CD4-positive, alpha-beta T cell treated with Interleukin-15 for 1 hour (primary cell): ENCODE results near the gene TNFAIP8L1.

ENCODE experiments used
- DNase-seq: peaks from one replicate; pipeline ENCODE4 v3.0.0-alpha.2; 2020

Gene TNFAIP8L1

DNA sequence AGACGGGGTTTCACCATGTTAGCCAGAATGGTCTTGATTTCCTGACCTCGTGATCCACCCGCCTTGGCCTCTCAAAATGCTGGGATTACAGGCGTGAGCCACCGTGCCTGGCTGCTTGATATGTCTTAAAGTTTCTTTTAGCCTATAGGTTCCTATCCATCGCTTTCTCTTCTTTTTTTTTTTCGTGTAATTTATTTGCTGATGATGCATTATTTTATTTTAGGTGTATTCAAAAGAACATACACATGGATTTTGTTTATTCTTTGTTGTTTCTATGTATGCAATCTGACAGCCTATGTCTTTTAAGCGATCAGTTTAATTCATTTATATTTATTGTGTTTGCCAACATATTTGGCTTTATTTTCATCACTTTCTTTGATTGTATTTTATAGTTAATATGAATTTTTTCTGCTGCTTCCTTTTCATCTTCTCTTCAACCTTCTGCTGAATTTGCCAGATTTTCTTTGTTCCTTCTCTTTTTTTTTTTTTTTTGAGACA, 26.0 kb upstream of the TNFAIP8L1 start:
- DNase-seq, result no peak

DNA sequence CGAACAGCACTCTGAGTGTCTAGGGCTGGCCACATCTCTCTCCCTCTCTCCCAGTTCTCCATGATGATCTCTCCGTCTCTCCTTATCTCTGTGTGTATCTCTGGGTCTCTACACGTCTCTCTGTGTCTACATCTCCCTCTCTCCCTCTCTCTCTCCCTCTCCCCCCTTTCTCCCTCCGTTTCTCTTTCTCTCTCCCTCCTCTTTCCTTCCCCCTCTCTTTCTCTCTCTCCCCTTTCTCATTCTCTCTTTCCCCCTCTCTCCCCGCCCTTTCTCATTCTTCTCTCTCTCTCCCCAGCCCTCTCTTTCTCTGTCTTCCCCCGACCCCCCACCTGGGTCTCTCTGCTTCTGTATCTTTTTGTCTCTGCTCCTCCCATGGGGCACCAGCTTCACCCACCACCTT, 21.3 kb upstream of the TNFAIP8L1 start:
- DNase-seq, result no peak

DNA sequence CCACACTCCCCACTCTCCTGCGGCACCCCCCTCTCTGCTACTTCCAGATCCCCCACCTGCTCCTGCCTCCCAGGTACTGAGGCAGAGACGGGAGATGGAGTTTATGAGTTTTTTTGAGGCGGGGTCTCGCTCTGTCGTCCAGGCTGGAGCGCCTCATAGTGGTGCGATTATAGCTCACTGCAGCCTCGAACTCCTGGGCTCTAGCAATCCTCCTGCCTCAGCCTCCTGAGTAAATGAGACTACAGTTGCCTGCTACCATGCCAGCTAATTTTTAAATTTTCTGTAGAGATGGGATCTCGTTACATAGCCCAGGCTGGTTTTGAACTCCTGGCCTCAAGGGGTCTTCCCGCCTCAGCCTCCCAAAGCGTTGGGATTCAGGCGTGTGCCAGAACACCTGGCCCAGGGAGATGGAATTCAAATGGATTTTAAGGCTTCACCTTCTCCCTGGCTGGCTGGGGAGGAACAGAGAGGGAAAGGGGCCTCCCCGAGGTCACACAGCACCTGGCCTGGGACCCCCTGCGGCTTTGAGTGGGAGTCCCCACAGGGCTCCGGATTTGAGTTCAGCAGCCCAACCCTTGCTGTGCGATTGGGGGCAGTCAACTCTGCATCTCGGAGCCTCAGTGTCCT, 19.5 kb upstream of the TNFAIP8L1 start:
- no peak for DNase-seq

DNA sequence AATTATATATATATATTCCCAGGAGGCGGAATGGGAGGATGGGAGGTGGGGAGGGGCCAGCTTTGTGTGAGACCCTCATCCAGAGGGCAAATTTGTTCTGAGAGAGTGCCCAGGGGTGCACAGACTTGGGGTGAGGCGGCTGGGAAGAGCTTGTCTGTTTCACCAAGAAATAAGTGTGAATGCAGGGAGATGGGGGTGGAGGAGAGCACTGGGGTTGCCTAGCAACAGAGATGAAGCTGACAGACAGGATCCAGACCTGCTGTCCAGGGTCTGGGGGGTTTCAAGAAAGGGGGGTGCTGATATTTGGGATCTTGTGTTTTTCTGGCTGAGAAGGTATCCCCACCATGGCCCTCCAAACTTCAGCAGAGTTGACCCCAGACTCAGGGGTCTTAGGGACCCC, 18.6 kb upstream of the TNFAIP8L1 start:
- DNase-seq, result no peak

DNA sequence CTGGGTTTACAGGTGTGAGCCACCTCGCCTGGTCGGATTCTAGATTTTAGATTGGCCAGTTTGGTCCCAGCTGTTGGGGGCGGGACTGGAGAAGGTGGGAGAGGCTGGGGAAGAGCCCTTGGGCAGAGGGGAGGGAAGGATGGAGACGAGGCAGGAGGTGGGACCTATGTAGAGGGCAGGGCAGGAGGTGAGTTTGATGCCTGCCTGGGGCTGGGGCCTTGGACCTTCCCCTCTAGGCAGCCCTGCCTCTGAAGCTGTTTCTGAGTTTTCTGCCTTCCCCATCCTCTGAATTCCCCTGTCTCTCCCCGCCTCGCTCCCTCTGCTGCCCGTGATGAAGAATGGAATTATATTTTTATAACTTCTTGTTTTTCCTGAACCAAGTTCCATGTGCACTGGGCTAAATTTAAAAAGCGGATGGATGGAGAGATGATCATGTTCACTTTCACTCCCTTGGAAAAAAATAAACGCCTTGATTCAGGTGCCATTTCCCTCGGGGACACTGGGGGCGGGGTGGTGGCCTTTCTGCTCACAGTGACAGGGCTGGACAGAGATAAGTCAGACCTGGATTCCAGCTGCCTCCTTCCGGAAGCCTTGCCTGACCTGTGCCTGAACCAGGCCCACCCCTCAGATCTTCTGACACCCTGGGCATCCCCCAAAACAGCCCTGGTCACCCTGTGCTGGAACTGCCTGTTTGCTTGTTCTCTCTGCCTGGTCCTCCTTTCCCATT, 16.5 kb upstream of the TNFAIP8L1 start:
- DNase-seq, result no peak

DNA sequence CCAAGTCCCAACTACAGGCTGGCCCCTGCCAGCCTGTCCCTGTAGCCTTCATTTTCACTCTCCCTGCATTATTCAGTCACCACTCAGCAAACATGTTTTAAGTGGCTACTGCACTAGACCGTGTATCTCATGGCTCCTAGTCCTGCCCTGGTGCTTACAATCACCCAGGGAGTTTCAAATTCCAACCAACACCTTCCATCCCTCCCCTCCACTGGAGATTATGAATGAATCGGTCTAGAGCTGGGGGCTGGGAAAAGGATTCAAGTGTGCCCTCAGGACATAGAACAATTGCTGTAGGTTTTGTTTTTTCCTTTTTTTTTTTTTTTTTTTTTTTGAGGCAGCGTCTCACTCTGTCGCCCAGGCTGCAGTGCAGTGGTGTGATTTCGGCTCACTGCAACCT, 15.0 kb upstream of the TNFAIP8L1 start:
- DNase-seq, result no peak

DNA sequence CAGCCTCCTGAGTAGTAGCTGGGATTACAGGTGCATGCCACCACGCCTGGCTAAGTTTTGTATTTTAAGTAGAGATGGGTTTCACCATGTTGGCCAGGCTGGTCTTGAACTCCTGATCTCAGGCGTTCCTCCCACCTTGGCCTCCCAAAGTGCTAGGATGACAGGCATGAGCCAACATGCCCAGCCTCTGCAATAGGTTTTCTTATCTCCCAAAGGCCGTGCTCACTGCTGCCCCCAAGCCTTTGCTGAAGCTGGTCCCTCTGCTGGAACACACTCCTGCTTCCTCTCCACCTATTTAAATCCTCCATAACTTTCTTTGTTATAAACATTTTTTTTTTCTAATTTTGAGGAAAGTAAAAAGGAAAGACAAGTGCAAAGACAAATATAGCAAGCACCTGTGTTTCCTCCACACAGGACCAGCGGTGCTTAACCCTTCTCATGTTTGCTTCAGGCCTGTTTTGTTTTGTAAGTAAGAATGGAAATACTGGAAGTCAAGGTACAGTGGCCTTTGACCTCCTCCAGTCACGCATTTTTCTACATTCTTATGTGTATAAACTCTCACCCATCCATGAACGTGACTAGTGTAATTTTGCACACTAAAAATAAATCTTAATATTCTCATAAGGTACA, 14.5 kb upstream of the TNFAIP8L1 start:
- DNase-seq, result no peak

DNA sequence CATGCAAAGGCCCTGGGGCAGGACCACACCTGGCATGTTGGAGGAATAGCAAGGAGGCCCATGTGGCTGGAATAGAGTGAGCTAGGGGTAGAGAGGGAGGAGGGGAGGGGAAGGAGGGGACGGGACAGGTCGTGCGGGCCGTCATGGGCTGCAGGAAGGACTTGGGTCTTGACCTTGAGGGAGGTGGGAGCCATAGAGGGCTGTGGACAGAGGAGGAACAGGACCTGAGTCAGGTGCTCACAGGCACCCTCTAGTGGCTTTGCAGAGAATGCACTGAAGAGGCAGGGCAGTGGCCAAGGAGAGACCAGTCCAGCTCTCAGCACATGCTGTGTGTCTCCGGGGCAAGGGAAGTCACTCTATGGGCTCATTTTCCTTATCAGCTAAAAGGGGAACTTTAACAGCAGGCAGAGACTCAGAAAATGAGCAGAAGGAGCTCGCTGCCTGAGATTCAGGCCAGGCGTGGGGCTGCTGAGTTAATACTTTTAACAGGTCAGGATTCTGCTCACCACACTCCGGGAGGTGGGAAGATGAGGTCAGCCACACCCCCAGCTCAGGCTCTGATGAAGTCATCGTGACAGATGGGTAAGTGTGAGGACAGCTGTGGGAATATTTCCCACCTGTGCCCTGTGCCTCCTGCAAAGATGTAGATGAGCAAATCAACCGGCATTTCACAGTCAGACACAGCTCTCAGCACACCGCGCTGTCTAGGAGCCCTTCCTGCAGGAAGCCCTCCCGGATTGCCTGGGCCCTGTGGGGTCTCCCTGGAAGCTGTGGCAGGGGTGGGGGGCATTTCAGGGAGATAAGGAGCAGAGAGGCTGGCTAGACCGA, 6.0 kb upstream of the TNFAIP8L1 start:
- peak; percentile 80 for DNase-seq

DNA sequence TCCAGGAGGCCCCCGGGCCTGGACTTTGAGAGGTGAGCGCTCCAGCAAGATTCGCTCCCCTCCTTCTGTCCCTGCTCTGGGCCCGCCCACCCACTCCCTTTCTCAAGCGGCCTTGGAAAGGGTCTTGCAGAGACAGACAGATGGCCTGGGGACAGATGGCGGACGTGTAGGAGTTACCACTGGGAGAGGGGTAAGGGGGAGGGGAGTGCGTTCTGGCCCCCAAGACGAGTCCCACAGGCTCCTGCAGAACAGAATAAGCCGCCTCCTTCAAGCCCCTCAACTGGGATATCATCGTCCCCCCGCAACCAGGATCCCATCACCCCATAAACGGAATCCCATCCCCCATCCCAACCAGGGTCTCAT, 3.6 kb upstream of the TNFAIP8L1 start:
- no peak for DNase-seq

DNA sequence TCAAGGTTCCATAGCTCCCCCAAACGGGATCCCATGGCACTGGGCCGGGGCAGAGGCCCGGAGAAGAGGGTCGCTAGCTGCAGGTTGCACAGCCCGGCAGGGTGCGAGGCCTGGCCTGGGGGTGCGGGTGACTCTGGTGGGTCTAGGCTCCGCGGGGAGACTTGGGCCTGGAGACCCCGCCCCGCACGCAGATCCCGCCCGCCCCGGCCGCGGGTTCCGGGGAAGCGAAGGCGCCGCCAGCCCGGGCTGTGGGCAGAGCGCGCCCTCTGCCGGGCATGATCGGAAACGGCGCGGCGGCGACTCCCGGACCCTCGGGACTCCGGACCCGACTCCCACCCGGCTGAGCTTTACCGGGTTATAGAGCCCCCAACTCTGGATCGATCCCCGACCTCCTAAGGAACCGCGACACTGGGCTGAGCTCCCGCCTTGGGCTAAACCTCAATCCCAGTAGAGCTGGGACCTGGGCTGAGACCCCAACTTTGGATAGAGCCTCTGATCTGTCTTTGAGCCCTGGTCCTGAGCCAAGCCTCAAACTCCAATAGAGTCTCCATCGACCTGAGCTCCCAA, 3.1 kb upstream of the TNFAIP8L1 start:
- peak; percentile 68 for DNase-seq

DNA sequence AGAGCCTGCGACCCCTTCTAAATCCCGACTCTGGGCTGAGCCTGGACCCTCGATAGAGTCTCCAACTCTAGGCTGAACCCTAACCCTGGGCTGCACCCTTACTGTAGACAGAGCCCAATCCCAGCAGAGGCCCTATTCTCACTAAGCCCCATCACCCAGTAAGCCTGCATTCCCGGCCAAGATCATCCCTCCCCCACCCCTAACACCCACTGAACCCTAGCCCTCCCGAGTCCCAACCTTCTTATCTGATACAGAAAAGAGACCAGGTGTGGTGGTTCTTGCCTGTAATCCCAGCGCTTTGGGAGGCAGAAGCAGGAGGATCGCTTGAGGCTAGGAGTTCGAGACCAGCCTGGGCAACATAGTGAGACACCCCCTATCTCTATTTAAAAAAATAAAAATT, 2.6 kb upstream of the TNFAIP8L1 start:
- no peak for DNase-seq

DNA sequence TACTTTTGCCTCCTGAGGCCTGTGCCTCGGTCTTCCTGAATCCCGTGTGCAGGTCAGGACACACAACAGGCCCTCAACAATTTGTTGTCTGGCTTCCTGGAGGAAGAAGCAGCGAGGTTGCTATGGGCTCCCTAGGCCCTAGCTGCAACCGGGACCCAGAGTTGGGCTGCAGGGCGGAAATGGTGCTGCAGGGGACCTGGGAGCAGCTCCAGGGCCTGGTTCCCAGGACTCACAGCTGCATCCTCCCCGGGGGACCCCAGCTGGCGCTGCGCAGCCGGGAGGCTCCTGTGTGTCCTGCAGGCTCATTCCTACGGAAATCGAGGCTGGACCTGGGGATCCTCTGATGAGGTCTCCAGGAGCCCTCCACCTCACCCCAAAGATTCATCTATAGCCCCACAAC, 999 bp upstream of the TNFAIP8L1 start:
- DNase-seq, result no peak

DNA sequence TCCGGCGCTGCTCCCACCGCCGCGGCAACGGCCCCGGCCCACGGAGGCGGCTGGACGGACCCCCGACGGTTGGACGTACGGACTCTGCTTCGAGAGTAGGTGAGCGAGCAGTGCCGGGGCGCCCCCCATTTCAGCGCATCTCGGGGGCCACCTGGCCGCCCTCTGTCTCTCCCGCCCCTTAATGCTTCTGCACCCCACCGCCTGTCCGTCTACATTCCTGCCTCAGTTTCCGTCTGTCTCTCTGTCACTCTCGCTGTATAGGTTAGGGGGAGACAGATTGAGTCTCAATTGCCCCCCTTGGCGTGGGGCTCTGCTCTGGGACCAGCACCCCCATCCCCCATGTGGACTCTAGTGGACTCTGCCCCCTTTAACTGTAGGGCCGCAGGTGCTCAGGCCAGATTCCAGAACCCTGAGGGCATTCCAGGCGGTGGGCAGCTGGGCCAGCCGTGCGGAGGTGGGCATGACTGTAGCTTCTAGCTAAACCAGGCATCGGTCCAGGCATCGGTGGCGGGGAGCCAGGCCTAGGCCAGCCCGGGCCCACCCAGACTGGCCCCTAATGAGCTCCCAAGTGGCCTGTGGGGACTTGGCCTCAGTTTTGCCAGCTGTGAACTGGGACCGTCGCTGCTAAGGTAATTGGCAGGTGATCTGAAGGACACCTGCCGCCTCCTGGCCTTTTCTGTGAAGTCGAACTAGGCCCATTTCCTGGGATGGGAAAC, 373 bp downstream of the TNFAIP8L1 start:
- no peak for DNase-seq

DNA sequence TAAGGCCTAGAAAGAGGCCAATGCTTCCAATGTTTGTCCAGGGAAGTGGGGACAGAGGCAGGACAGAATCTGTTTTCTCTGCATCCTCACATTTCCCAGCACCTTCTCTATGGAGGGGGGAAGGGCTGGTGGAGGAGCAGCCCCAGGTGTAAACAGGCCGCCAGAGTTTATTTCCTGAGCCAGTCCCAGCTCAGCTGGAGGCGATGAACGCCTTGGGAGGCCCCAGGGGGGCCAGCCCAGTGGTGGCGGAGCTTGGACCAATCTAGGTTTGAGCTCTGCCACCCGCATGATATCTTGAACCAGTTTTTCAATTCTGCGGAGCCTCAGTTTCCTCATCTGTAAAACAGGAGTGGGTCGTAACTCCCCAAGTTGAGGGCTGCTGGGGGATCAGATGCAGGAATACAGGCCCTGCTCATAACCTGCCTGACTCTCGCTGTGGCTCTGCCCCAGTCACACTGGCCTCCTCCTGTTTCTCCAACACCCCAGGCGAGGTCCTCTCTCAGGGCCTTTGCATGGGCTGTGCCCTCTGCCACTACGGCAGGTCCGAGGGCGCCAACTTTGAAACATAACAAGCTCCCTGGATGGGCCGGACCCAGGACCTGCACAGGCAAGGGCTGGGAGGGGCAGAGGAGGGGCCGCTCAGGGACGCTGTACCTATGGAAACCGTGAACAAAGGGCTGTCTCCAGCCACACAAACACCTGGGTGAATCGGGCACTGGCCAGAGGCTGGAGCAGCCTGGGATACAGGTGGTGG, 1.1 kb downstream of the TNFAIP8L1 start:
- DNase-seq, result no peak

DNA sequence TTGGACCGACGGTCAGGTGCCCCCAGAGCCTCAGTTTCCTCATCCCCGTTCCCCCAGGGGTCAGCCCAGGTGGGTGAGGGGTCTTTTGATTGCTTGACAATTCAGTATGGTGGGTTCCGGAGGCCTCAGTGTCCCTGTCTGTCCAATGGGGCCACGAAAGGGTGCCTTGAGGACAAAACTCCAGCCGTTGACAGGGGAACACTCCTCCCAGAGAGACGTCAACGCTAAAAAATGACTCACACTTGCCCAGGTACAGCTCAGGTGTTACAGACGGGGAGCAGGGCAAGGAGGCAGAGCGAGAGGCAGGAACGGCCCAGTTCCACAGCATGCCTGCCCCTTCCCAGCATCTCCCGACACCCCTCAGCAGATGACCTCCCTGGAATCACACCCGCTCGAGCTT, 1.8 kb downstream of the TNFAIP8L1 start:
- no peak for DNase-seq

DNA sequence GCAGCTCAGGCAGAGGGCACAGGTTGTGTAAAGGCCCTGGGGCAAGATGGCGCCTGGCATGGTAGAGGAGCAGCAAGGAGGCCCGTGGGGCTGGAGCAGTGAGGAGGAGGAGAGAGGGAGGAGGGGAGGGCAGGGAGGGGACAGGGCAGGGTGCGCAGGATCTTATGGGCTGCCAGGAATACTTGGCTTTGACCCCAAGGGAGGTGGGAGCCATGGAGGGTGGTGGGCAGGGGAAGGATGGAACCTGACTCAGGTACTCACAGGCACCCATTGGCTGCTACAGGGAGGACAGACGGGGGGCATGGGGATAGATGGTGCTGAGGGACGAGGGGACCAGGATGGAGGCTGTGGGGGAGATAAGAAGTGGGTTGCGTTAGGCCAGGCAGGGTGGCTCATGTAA, 3.3 kb downstream of the TNFAIP8L1 start:
- no peak for DNase-seq

DNA sequence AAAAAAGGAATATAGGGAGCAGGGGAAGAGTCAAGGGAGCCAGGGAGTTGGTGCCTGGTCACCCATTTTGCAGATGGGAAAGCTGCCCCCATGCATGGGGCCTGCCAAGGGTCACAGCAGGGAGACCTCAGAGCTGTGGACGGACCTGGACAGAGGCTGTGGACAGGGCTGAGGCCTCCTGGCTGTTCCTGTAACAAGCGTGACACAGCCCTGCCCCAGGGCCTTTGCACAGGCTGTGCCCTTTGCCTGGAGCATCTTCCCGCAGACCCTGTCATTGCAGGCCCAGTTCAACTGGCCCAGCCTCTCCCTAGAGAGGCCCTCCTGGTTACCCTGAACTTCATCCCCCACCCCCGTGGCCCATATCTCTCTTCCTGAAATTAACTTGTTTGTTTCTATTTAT, 6.4 kb downstream of the TNFAIP8L1 start:
- no peak for DNase-seq

DNA sequence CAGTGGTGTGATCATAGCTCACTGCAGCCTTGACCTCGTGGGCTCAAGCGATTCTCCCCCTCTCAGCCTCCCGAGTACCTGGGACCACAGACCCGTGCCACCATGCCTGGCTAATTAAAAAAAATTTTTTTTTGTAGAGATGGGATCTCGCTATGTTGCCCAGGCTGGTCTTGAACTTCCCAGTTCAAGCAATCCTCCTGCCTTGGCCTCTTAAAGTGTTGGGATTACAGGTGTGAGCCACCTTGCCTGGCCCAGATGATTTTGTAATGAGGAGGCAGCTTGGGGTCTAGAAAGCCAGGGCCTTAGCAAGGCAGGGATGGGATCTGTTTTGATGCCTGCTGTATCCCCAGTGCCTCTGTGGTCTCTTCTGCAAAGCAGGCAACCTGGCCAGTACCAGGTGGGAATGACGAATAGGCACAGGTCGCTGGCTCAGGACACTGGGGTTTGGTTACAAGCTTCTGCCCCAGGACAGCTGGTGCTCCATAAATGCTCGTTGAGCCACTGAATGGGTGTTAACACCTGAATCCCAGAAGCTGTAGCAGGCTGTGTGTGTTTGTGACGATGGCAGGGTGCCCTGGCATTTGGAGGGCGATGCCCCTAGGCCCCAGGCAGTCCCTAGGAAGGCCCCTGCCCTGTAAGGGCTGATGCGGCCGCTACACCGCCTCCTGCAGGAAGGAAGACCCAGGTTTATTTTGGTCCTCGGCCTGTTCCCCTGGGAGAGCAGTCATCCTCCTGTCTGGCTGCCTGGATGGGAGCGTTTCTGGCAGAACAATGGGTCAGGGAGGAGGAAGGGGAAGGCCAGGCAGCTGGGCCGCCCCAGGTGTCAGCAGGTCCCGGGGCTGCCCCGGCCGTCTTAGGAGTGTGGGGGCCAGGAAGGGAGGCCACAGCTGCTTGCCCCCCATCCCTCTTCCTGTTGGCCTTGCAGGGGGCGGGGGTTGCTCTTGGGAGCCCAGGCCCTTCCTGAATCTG, 8.6 kb downstream of the TNFAIP8L1 start:
- no peak for DNase-seq

DNA sequence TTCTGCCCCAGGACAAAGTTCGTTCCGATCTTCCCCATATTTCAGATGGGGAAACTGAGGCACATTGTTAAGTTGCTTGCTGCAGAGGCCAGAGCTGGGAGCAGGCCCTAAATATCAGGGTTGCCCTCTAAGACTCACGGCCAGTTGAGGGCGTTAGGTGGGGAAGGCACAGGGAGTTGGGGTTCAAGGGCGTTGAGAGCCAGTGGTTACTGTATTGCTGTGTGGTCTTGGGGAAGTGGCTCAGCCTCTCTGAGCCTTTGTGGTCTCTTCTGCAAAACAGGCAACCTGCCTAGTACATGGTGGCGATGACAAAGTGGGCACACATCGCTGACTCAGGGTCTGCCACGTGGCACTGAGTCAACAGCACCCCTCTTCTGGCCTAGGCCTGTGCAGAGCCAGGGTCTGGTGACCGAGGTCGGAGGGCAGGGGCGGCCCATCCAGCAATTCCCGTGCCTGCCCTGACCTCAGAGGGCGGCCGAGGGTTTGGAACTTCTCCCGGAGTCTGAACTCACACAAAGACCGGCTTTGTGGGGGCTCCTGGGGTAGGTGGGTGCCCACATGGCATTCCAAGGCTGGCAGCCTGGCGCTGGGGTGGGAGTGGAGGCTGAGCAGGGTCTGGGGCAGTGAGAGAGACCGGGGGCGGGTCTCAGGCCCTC, 10.2 kb downstream of the TNFAIP8L1 start:
- no peak for DNase-seq

DNA sequence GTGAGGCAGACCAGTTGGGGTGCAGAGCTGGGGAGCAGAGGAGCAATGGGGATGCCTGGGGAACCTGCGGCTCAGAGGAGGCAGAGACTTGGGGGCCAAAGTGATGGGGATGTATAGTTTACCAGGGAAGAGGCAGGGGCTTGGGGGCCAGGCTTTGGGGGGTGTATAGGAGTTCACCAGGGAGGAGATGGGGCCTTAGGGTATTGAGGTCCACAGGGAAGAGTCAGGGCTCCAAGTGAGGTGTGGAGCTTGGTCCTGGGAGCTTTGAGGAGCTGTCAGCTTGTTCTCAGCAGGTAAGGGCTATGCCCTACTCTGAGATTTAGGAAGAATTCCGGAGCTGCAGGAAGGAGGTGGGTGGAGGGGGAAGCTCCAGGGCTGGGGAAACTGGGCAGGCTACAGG, 10.8 kb downstream of the TNFAIP8L1 start:
- DNase-seq, result no peak
